SU-DHL-6 (cell line): ENCODE results near the gene STEAP4.

Experiments
- CTCF ChIP-seq: fragments of 200-600 bp; sonication (generic); IDR thresholded peaks from one replicate; pipeline ENCODE4 v1.5.1; 2017; ENCODE audit warnings: antibody characterized with exemption, mild to moderate bottlenecking, low read length, moderate library complexity; ENCODE audit not compliant: insufficient read depth, poor library complexity, severe bottlenecking
- EZH2phosphoT487 ChIP-seq: fragments of 200-600 bp; sonication (generic), shearing (Covaris generic); conservative IDR thresholded peaks from 2 replicates; pipeline ENCODE4 v1.6.1; 2018; ENCODE audit warnings: mild to moderate bottlenecking, antibody characterized with exemption, low read length, moderate library complexity, mixed read lengths

GRCh38 chr7:88276605-88277153 lies 30.0 kb downstream of the STEAP4 start:
- no peak for TF ChIP-seq CTCF
- no peak for TF ChIP-seq EZH2phosphoT487
